Cardiac muscle cell (in vitro differentiated cells and primary cell): ENCODE measurements around the gene AHCTF1. TPM values are rescaled to one million over a fixed set of nuclear protein-coding genes. Genes with fewer than 3 reads are reported as not detected.
"Not testable (repeated sequence)": the region's sequence is repeated elsewhere in the genome, so short reads cannot be mapped to it uniquely, and the experiment has no call there.

Source experiments
- DNase-seq, 2 donors: peaks; one replicate each; pipeline versions ENCODE4 v3.0.0 to v3.0.0-alpha.2; 2010 to 2017; ENCODE audit warnings: low read depth in 1 of 2, low spot score in 1 of 2
- H3K27ac ChIP-seq: fragments of 200-600 bp; sonication (generic); 2 replicates; pipeline ENCODE4 v1.5.1; 2016
- H3K27me3 ChIP-seq: fragments of 200-600 bp; sonication (generic); 2 replicates; pipeline ENCODE4 v1.6.0; 2016; ENCODE audit warnings: control low read depth
- H3K36me3 ChIP-seq: fragments of 200-600 bp; sonication (generic); 2 replicates; pipeline ENCODE4 v1.5.1; 2016; ENCODE audit warnings: control low read depth
- H3K4me1 ChIP-seq: fragments of 200-600 bp; sonication (generic); 2 replicates; pipeline ENCODE4 v1.8.1; 2017; ENCODE audit warnings: low read depth, mild to moderate bottlenecking, mixed run types
- H3K4me3 ChIP-seq: fragments of 200-600 bp; sonication (generic); 2 replicates; pipeline ENCODE4 v1.5.1; 2016; ENCODE audit warnings: mild to moderate bottlenecking
- H3K9me3 ChIP-seq: fragments of 200-600 bp; sonication (generic); 2 replicates; pipeline ENCODE4 v1.5.1; 2017; ENCODE audit warnings: low read depth, mild to moderate bottlenecking, control low read depth
- CTCF ChIP-seq: IDR thresholded peaks from 2 replicates; pipeline ENCODE4 v1.5.1; 2012; ENCODE audit warnings: low read depth, mild to moderate bottlenecking, low read length
- polyA plus RNA-seq: library from polyadenylated mRNA; unstranded; fragments of >200 nt; fragmentation: Nextera tagmentation; extraction: Ambion mirVana; gene quantifications from 2 replicates; pipeline ENCODE4 v1.2.1, GENCODE V29; 2016
- total RNA-seq: library from RNA; depleted of rRNA; stranded (reverse); fragments of >200 nt; gene quantifications from 2 replicates; pipeline ENCODE4 v1.2.3, GENCODE V29; 2016

AHCTF1 gene
- total and polyA plus RNA-seq, 2 experiments from 2014 or later: 6.3 to 19.1 TPM

GRCh38 chr1:246921481-246921880, 10.3 kb downstream of the AHCTF1 start:
- peaks cover 8% of the 10 kb centered on the region for H3K36me3 ChIP-seq
- H3K4me3 ChIP-seq: no peak overlapping the region
- H3K4me1 ChIP-seq: peaks cover 4% of the 10 kb centered on the region
- H3K27me3 ChIP-seq: no peaks in the 10 kb centered on the region
- H3K9me3 ChIP-seq: no peaks in the 10 kb centered on the region
- no peak for DNase-seq
- no peak for TF ChIP-seq CTCF
- H3K27ac ChIP-seq: no peak overlapping the region

GRCh38 chr1:246919902-246920301, 11.8 kb downstream of the AHCTF1 start:
- peaks cover 16% of the 10 kb centered on the region for H3K36me3 ChIP-seq
- no peaks in the 10 kb centered on the region for H3K4me1 ChIP-seq
- DNase-seq: no peak
- H3K4me3 ChIP-seq: no peak overlapping the region
- no peaks in the 10 kb centered on the region for H3K9me3 ChIP-seq
- H3K27me3 ChIP-seq: no peaks in the 10 kb centered on the region
- TF ChIP-seq CTCF: no peak
- H3K27ac ChIP-seq: no peak overlapping the region

- H3K27ac ChIP-seq, H3K4me3 ChIP-seq, H3K9me3 ChIP-seq, H3K4me1 ChIP-seq, DNase-seq, H3K27me3 ChIP-seq: not testable (repeated sequence)
- H3K36me3 ChIP-seq: peaks cover 38% of the 10 kb centered on the region
These were observed 15.5 kb downstream of the AHCTF1 start for GRCh38 chr1:246916026-246916923.

- Histone ChIP-seq H3K9me3 (no peaks in the 10 kb centered on the region), H3K36me3 (peaks cover 43% of the 10 kb centered on the region), H3K27me3 (no peaks in the 10 kb centered on the region), H3K27ac (no peak overlapping the region), H3K4me1 (no peaks in the 10 kb centered on the region), H3K4me3 (no peak overlapping the region)
- DNase-seq: peak; percentile 71 to 79
- peak; percentile 62 for TF ChIP-seq CTCF
These were observed 24.3 kb downstream of the AHCTF1 start for GRCh38 chr1:246907472-246907871.

GRCh38 chr1:246906833-246907232, 24.9 kb downstream of the AHCTF1 start:
- Histone ChIP-seq H3K27ac (no peak overlapping the region), H3K27me3 (no peaks in the 10 kb centered on the region), H3K4me1 (no peaks in the 10 kb centered on the region), H3K4me3 (no peak overlapping the region), H3K36me3 (peaks cover 44% of the 10 kb centered on the region), H3K9me3 (no peaks in the 10 kb centered on the region)
- no peak for TF ChIP-seq CTCF
- no peak for DNase-seq

- Histone ChIP-seq H3K9me3 (no peaks in the 10 kb centered on the region), H3K4me1 (no peaks in the 10 kb centered on the region), H3K4me3 (no peak overlapping the region), H3K27me3 (no peaks in the 10 kb centered on the region), H3K36me3 (peaks cover 64% of the 10 kb centered on the region), H3K27ac (no peak overlapping the region)
- TF ChIP-seq CTCF: no peak
- no peak for DNase-seq
These were observed 29.9 kb downstream of the AHCTF1 start for GRCh38 chr1:246901874-246902273.
